Natural killer cell (primary cell): Measurements from ENCODE around the gene MT1H. TPM values are rescaled to one million over a fixed set of nuclear protein-coding genes. Genes with fewer than 3 reads are reported as not detected.

Source experiments
- ATAC-seq, 3 donors: fragments of 150-1000 bp in 2 of 3; fragments of 200-7000 bp in 1 of 3; cut with Tn5 transposase; 1 replicate in 1 of 3; 2 replicates in 2 of 3; pipeline ENCODE4 v1.10.0; 2021; ENCODE audit warnings: mild to moderate bottlenecking in 2 of 3, moderate library complexity in 2 of 3
- DNase-seq, 2 donors: peaks; one replicate each; pipeline versions ENCODE4 v3.0.0 to v3.0.0-alpha.2; 2013 to 2021; ENCODE audit warnings: mixed read lengths in 1 of 2
- H3K27ac ChIP-seq: one replicate; pipeline ENCODE4 v1.5.1; 2013; ENCODE audit warnings: mild to moderate bottlenecking, low read length
- H3K27me3 ChIP-seq: one replicate; pipeline ENCODE4 v1.6.1; 2013; ENCODE audit warnings: low read length; ENCODE audit not compliant: control insufficient read depth, insufficient read depth
- H3K36me3 ChIP-seq: one replicate; pipeline ENCODE4 v1.6.1; 2013; ENCODE audit warnings: low read length; ENCODE audit not compliant: control insufficient read depth, insufficient read depth
- H3K4me1 ChIP-seq: one replicate; pipeline ENCODE4 v1.6.1; 2013; ENCODE audit warnings: low read length; ENCODE audit not compliant: control insufficient read depth, insufficient read depth
- H3K4me3 ChIP-seq: one replicate; pipeline ENCODE4 v1.5.1; 2013; ENCODE audit warnings: low read length
- H3K9me3 ChIP-seq: one replicate; pipeline ENCODE4 v1.6.1; 2013; ENCODE audit warnings: low read length; ENCODE audit not compliant: control insufficient read depth, insufficient read depth
- H3K27ac Mint-ChIP-seq, 2 donors: one replicate each; pipeline ENCODE4 v1.8.0; 2022; ENCODE audit warnings: mild to moderate bottlenecking in 2 of 2, mixed read lengths in 2 of 2, moderate library complexity in 1 of 2
- H3K27me3 Mint-ChIP-seq, 2 donors: one replicate each; pipeline ENCODE4 v1.8.0; 2022; ENCODE audit warnings: low read depth in 2 of 2, mixed read lengths in 2 of 2
- H3K36me3 Mint-ChIP-seq: one replicate; pipeline ENCODE4 v1.8.0; 2022; ENCODE audit warnings: mixed read lengths
- H3K4me1 Mint-ChIP-seq, 2 donors: one replicate each; pipeline ENCODE4 v1.8.0; 2022; ENCODE audit warnings: mixed read lengths in 2 of 2
- H3K4me3 Mint-ChIP-seq: one replicate; pipeline ENCODE4 v1.8.0; 2022; ENCODE audit warnings: mild to moderate bottlenecking, moderate library complexity, mixed read lengths
- H3K9me3 Mint-ChIP-seq, 2 donors: one replicate each; pipeline ENCODE4 v1.8.0; 2022; ENCODE audit warnings: mixed read lengths in 2 of 2
- CTCF ChIP-seq: fragments of 200-600 bp; IDR thresholded peaks from one replicate; pipeline ENCODE4 v1.8.0; 2022; ENCODE audit warnings: antibody characterized with exemption
- WGBS: methylation state at CpG from one replicate; pipeline ENCODE4 v1.1.7; 2013; ENCODE audit warnings: missing lambda C conversion rate; ENCODE audit not compliant: insufficient coverage; 5-methylcytosine and 5-hydroxymethylcytosine counted together
- intact Hi-C: fragments of 100-400 bp; cut with micrococcal nuclease; formaldehyde crosslinking; loops from one replicate; pipeline ENCODE4 v1.14.2; 2022
- total RNA-seq, 4 donors: library from RNA; stranded (reverse); fragments of 120-200 nt in 1 of 4; gene quantifications; one replicate each; pipeline versions ENCODE4 v1.2.3 to v1.2.4, GENCODE V29; 2013 to 2022

MT1H gene
- total RNA-seq, 3 donors from 2014 or later (not counting 1 experiment from before 2014, with no cell fraction given) = not detected

DNA sequence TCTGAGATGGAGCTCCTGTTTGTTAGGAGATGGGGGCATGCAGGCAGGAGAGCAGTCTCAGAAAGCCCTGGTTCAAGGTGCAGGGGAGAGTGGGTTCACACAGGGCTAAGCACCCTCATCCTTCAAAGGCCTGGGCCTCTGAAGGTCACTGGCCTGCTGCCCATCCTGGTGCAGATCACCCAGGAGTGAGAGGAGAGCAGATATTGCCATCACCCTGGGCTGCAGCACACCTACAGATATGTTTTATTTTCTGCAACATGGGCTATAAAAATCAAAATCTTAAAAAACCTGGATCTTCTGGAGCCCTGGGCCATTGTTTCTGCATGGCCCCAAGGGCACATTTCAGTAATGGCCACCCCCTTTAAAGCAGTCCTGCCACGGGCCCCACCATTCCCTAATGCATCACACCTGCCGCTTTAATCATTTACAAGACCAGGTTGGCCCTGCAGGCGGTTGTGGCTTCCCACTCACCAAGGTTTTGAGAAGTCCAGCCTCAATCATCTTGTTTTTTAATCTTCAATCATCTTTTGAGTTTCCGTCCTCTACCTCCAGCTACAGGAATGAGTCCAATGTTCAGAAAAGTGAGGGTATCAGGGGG, 39.9 kb downstream of the MT1H start:
- ATAC-seq = no peak

DNA sequence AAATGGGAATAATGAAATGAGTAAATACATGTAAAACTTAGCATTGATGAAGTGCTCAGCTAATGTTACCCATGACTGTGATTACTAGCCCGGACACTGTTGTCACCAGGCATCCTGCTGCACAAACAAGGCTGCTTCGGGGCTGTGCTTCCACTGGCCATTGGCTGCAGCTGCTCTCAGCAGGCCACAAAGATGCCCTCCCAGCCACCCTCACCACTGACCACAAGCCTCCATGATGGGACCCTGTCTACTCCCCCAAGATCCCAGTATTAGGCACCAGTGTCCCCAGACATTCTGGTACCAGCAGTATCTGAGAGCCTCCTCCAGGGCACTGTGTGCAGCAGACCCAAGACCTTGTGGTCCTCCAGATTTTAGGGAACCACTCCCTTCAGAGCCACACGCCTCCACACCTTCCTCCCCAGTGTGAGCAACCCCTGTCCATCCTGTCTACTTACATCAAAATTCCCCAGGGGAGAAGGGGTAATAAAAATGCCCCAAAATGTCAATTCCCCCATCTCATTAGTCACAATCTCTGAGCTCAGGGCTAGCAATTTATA, 40.6 kb downstream of the MT1H start:
- 83% methylated on average over 3 of the region's 3 CpGs for WGBS
- Mint-ChIP-seq H3K27ac (no peak overlapping the region), H3K9me3 (no peaks in the 10 kb centered on the region), H3K4me3 (no peak overlapping the region), H3K4me1 (peaks cover 6 to 12% of the 10 kb centered on the region in 2 donors), H3K36me3 (no peaks in the 10 kb centered on the region), H3K27me3 (no peaks in the 10 kb centered on the region)
- Histone ChIP-seq H3K36me3 (no peaks in the 10 kb centered on the region), H3K27ac (no peak overlapping the region), H3K4me3 (no peak overlapping the region), H3K27me3 (no peaks in the 10 kb centered on the region), H3K4me1 (peaks cover 13% of the 10 kb centered on the region), H3K9me3 (no peaks in the 10 kb centered on the region)
- no peak for DNase-seq
- ATAC-seq = no peak
- no peak for TF ChIP-seq CTCF
- intact Hi-C loops = no loop called here

More for the DNA sequence above, 39.9 kb downstream of the MT1H start:
- 96% methylated on average over 3 of the region's 4 CpGs for WGBS
- H3K9me3 Mint-ChIP-seq = no peaks in the 10 kb centered on the region
- intact Hi-C loops = no loop called here
- no peaks in the 10 kb centered on the region for H3K36me3 ChIP-seq
- no peak overlapping the region for H3K4me3 ChIP-seq
- no peak overlapping the region for H3K27ac Mint-ChIP-seq
- no peaks in the 10 kb centered on the region for H3K27me3 Mint-ChIP-seq
- H3K9me3 ChIP-seq = no peaks in the 10 kb centered on the region
- no peak overlapping the region for H3K27ac ChIP-seq
- H3K27me3 ChIP-seq = no peaks in the 10 kb centered on the region
- H3K4me1 ChIP-seq = peaks cover 13% of the 10 kb centered on the region
- no peaks in the 10 kb centered on the region for H3K36me3 Mint-ChIP-seq
- no peak for TF ChIP-seq CTCF
- no peak for DNase-seq
- H3K4me1 Mint-ChIP-seq = peaks cover 6 to 12% of the 10 kb centered on the region in 2 donors
- no peak overlapping the region for H3K4me3 Mint-ChIP-seq

- no peaks in the 10 kb centered on the region for H3K36me3 Mint-ChIP-seq
- Histone ChIP-seq H3K9me3 (no peaks in the 10 kb centered on the region), H3K4me3 (no peak overlapping the region), H3K27ac (no peak overlapping the region), H3K36me3 (no peaks in the 10 kb centered on the region), H3K27me3 (no peaks in the 10 kb centered on the region), H3K4me1 (peaks cover 13% of the 10 kb centered on the region)
- TF ChIP-seq CTCF = no peak
- no CpG with 5 or more reads among the region's 2 CpGs for WGBS
- no peak overlapping the region for H3K4me3 Mint-ChIP-seq
- no peaks in the 10 kb centered on the region for H3K9me3 Mint-ChIP-seq
- peaks cover 6 to 12% of the 10 kb centered on the region in 2 donors for H3K4me1 Mint-ChIP-seq
- intact Hi-C loops = no loop called here
- no peaks in the 10 kb centered on the region for H3K27me3 Mint-ChIP-seq
- H3K27ac Mint-ChIP-seq = no peak overlapping the region
- no peak for DNase-seq
- no peak for ATAC-seq
These were observed 42.2 kb downstream of the MT1H start for GRCh38 chr16:56711862-56712261.

DNA sequence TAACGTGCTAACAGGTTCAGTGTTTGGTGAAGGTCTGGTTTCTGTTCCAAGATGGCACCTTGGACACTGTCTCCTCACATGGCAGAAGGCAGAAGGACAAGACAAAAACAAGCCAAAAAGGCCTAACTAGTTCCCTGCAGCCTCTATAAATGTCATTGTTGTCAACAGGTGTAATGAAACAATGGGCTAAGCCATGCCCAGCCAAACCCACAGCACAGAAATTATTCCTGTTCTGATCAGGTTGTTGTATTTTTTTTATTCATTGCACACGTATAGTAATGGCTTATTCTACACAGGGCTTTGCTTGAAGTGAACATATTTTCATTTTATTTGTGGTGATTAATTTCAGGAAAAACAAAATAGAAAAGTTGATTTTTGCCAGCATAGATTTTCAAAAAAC, 44.2 kb downstream of the MT1H start:
- ATAC-seq (no peak), DNase-seq (no peak)
- Mint-ChIP-seq H3K36me3 (no peaks in the 10 kb centered on the region), H3K27me3 (no peaks in the 10 kb centered on the region), H3K27ac (no peak overlapping the region), H3K4me3 (no peak overlapping the region), H3K4me1 (peaks cover 3 to 4% of the 10 kb centered on the region in 2 donors), H3K9me3 (no peaks in the 10 kb centered on the region)
- intact Hi-C loops = no loop called here
- H3K4me3 ChIP-seq = no peak overlapping the region
- H3K9me3 ChIP-seq = no peaks in the 10 kb centered on the region
- WGBS = 100% methylated on average over 2 of the region's 2 CpGs
- no peaks in the 10 kb centered on the region for H3K27me3 ChIP-seq
- no peak overlapping the region for H3K27ac ChIP-seq
- peaks cover 7% of the 10 kb centered on the region for H3K4me1 ChIP-seq
- TF ChIP-seq CTCF = no peak
- no peaks in the 10 kb centered on the region for H3K36me3 ChIP-seq
